ENCODE measurements around the gene PNN.
"Not testable (repeated sequence)": the region's sequence is repeated elsewhere in the genome, so short reads cannot be mapped to it uniquely, and the experiment has no call there.

Gene PNN

GRCh38 chr14:39181693-39182047, 6.6 kb downstream of the PNN start:
- DNase-seq: no peak

GRCh38 chr14:39182770-39183684, 8.0 kb downstream of the PNN start:
- DNase-seq: no peak

GRCh38 chr14:39183685-39184003, 8.6 kb downstream of the PNN start:
- not testable (repeated sequence) for DNase-seq

- DNase-seq: no peak
These were observed 9.7 kb downstream of the PNN start for GRCh38 chr14:39184628-39185255.

GRCh38 chr14:39185256-39186049, 10.4 kb downstream of the PNN start:
- DNase-seq: no peak

GRCh38 chr14:39186941-39187525, 12.0 kb downstream of the PNN start:
- no peak for DNase-seq

GRCh38 chr14:39203659-39204606, 28.9 kb downstream of the PNN start:
- DNase-seq: no peak

GRCh38 chr14:39207430-39207829, 32.4 kb downstream of the PNN start:
- DNase-seq: not testable (repeated sequence)

GRCh38 chr14:39211109-39211741, 36.2 kb downstream of the PNN start:
- DNase-seq: no peak

GRCh38 chr14:39212034-39212433, 37.0 kb downstream of the PNN start:
- DNase-seq: no peak

GRCh38 chr14:39212693-39213092, 37.6 kb downstream of the PNN start:
- DNase-seq: no peak

GRCh38 chr14:39217214-39217879, 42.3 kb downstream of the PNN start:
- no peak for DNase-seq

GRCh38 chr14:39218171-39218769, 43.2 kb downstream of the PNN start:
- no peak for DNase-seq

- DNase-seq: no peak
These were observed 44.0 kb downstream of the PNN start for GRCh38 chr14:39219075-39219499.

GRCh38 chr14:39220473-39220872, 45.4 kb downstream of the PNN start:
- DNase-seq: not testable (repeated sequence)

- DNase-seq: no peak
These were observed 53.0 kb downstream of the PNN start for GRCh38 chr14:39228044-39228443.

- DNase-seq: no peak
These were observed 53.6 kb downstream of the PNN start for GRCh38 chr14:39228509-39229221.

GRCh38 chr14:39229222-39229543, 54.1 kb downstream of the PNN start:
- no peak for DNase-seq

GRCh38 chr14:39229601-39230110, 54.6 kb downstream of the PNN start:
- DNase-seq: no peak

Data from retina (tissue), 1 donor.